Gastroesophageal sphincter (tissue), 4 donors: Measurements from ENCODE around the gene SND1. TPM values are rescaled to one million over a fixed set of nuclear protein-coding genes. Genes with fewer than 3 reads are reported as not detected.

Source experiments
- ATAC-seq: fragments of 150-250 bp; one replicate; pipeline ENCODE4 v1.9.1; 2016; ENCODE audit warnings: mild to moderate bottlenecking, moderate library complexity
- H3K27ac ChIP-seq, 4 donors: fragments of 200-600 bp; sonication (generic) in 3 of 4; 1 replicate in 3 of 4; 2 replicates in 1 of 4; pipeline ENCODE4 v1.5.1; 2016 to 2019
- H3K27me3 ChIP-seq: fragments of 200-600 bp; sonication (generic); one replicate; pipeline ENCODE4 v1.5.1; 2019
- H3K36me3 ChIP-seq, 2 donors: fragments of 200-600 bp; sonication (generic); one replicate each; pipeline ENCODE4 v1.5.1; 2019; ENCODE audit warnings: control low read depth in 1 of 2
- H3K4me1 ChIP-seq, 3 donors: fragments of 200-600 bp; sonication (generic); 1 replicate in 2 of 3; 2 replicates in 1 of 3; pipeline ENCODE4 v1.5.1; 2016 to 2019; ENCODE audit warnings: control low read depth in 2 of 3
- H3K4me3 ChIP-seq, 2 donors: fragments of 200-600 bp; sonication (generic); one replicate each; pipeline ENCODE4 v1.5.1; 2019; ENCODE audit warnings: mild to moderate bottlenecking in 1 of 2, moderate library complexity in 1 of 2
- H3K9me3 ChIP-seq, 3 donors: fragments of 200-600 bp; sonication (generic); one replicate each; pipeline ENCODE4 v1.5.1; 2017 to 2019; ENCODE audit warnings: control low read depth in 2 of 3
- CTCF ChIP-seq, 4 experiments: fragments of 200-600 bp in 2 of 4; fragments of 450-650 bp in 2 of 4; sonication (generic) in 1 of 4; IDR thresholded peaks; one replicate each; pipeline ENCODE4 v1.5.1; 2017 to 2019; ENCODE audit warnings: antibody characterized with exemption in 4 of 4, mild to moderate bottlenecking in 2 of 4, moderate library complexity in 2 of 4
- EP300 ChIP-seq: sonication (generic); formaldehyde crosslinking; IDR thresholded peaks from one replicate; pipeline ENCODE4 v1.6.1; 2017; ENCODE audit warnings: antibody characterized with exemption, mild to moderate bottlenecking
- POLR2A ChIP-seq, 2 donors: fragments of 450-650 bp; IDR thresholded peaks; one replicate each; pipeline ENCODE4 v1.6.1; 2017; ENCODE audit warnings: antibody characterized with exemption in 2 of 2, mild to moderate bottlenecking in 2 of 2, moderate library complexity in 1 of 2
- POLR2AphosphoS5 ChIP-seq: sonication (generic); formaldehyde crosslinking; IDR thresholded peaks from one replicate; pipeline ENCODE4 v1.6.1; 2017; ENCODE audit warnings: antibody characterized with exemption
- WGBS, 2 donors: methylation state at CpG; one replicate each; pipeline ENCODE4 v1.1.5; 2018; ENCODE audit warnings: low coverage in 1 of 2; 5-methylcytosine and 5-hydroxymethylcytosine counted together
- total RNA-seq, 4 donors: library from RNA; depleted of rRNA; stranded (reverse); fragments of >200 nt; gene quantifications; one replicate each; pipeline ENCODE4 v1.1.0, GENCODE V29; 2016

SND1 gene
- total RNA-seq, 4 donors from 2014 or later, result 97.1 to 119 (median 103) TPM

GRCh38 chr7:127677433-127678230 lies 25.6 kb downstream of the SND1 start:
- no peaks in the 10 kb centered on the region for H3K27me3 ChIP-seq

GRCh38 chr7:127678337-127678736 lies 26.3 kb downstream of the SND1 start:
- peaks cover 0 to 22% (median 0%) of the 10 kb centered on the region in 3 donors for H3K4me1 ChIP-seq
- no peaks in the 10 kb centered on the region for H3K9me3 ChIP-seq
- ATAC-seq, result no peak
- H3K4me3 ChIP-seq, result no peak overlapping the region
- H3K27me3 ChIP-seq, result no peaks in the 10 kb centered on the region
- 83 to 89% methylated on average over 2 to 5 of the region's 6 CpGs for WGBS, 2 donors
- H3K27ac ChIP-seq, result no peak overlapping the region
- H3K36me3 ChIP-seq, result peaks cover 0 to 7% of the 10 kb centered on the region in 2 donors
- no peak for TF ChIP-seq POLR2A (IDR thresholded peaks at IDR 0.05)
- TF ChIP-seq CTCF (IDR thresholded peaks at IDR 0.05), result no peak
- TF ChIP-seq POLR2AphosphoS5, result no peak
- TF ChIP-seq EP300, result no peak

More at GRCh38 chr7:127677433-127678230, 25.6 kb downstream of the SND1 start:
- Histone ChIP-seq H3K27ac (no peak overlapping the region), H3K9me3 (no peaks in the 10 kb centered on the region), H3K4me3 (no peak overlapping the region), H3K4me1 (peaks cover 0 to 22% (median 0%) of the 10 kb centered on the region in 3 donors), H3K36me3 (peaks cover 0 to 7% of the 10 kb centered on the region in 2 donors)
- TF ChIP-seq POLR2AphosphoS5 (no peak), CTCF (IDR thresholded peaks at IDR 0.05) (no peak), POLR2A (IDR thresholded peaks at IDR 0.05) (no peak), EP300 (no peak)
- no peak for ATAC-seq
- WGBS, 2 donors, result 77 to 80% methylated on average over 7 to 8 of the region's 8 CpGs

GRCh38 chr7:127678947-127679346 lies 27.0 kb downstream of the SND1 start:
- Histone ChIP-seq H3K27ac (no peak overlapping the region), H3K4me1 (peaks cover 0 to 17% (median 0%) of the 10 kb centered on the region in 3 donors), H3K9me3 (no peaks in the 10 kb centered on the region), H3K36me3 (peaks cover 0 to 7% of the 10 kb centered on the region in 2 donors), H3K4me3 (no peak overlapping the region), H3K27me3 (no peaks in the 10 kb centered on the region)
- TF ChIP-seq CTCF (IDR thresholded peaks at IDR 0.05) (no peak), POLR2A (IDR thresholded peaks at IDR 0.05) (no peak), EP300 (no peak), POLR2AphosphoS5 (no peak)
- ATAC-seq, result no peak
- WGBS, 2 donors, result 64 to 76% methylated on average over 2 to 3 of the region's 3 CpGs

GRCh38 chr7:127680983-127681382 lies 29.0 kb downstream of the SND1 start:
- H3K4me1 ChIP-seq, result peaks cover 0 to 13% (median 0%) of the 10 kb centered on the region in 3 donors
- H3K36me3 ChIP-seq, result peaks cover 0 to 7% of the 10 kb centered on the region in 2 donors
- no peak overlapping the region for H3K27ac ChIP-seq
- no peak overlapping the region for H3K4me3 ChIP-seq
- H3K27me3 ChIP-seq, result no peaks in the 10 kb centered on the region
- TF ChIP-seq POLR2AphosphoS5, result no peak
- no peak for TF ChIP-seq EP300
- no peak for TF ChIP-seq POLR2A (IDR thresholded peaks at IDR 0.05)
- TF ChIP-seq CTCF (IDR thresholded peaks at IDR 0.05), result no peak
- ATAC-seq, result no peak
- H3K9me3 ChIP-seq, result no peaks in the 10 kb centered on the region
- WGBS, 2 donors, result 97 to 100% methylated on average over 3 of the region's 3 CpGs

GRCh38 chr7:127682140-127682539 lies 30.1 kb downstream of the SND1 start:
- ATAC-seq, result no peak
- Histone ChIP-seq H3K9me3 (no peaks in the 10 kb centered on the region), H3K4me3 (no peak overlapping the region), H3K36me3 (peaks cover 0 to 9% of the 10 kb centered on the region in 2 donors), H3K27me3 (no peaks in the 10 kb centered on the region), H3K27ac (no peak overlapping the region), H3K4me1 (peaks cover 0 to 13% (median 0%) of the 10 kb centered on the region in 3 donors)
- WGBS, 2 donors, result 88 to 90% methylated on average over 2 of the region's 2 CpGs
- TF ChIP-seq POLR2A (IDR thresholded peaks at IDR 0.05) (no peak), POLR2AphosphoS5 (no peak), CTCF (IDR thresholded peaks at IDR 0.05) (no peak), EP300 (no peak)
